Epithelial cell of esophagus (primary cell): Measurements from ENCODE around the gene SLC48A1.

Experiments used
- DNase-seq: peaks from one replicate; pipeline ENCODE4 v3.0.0; 2010; ENCODE audit warnings: low read depth
- H3K4me3 ChIP-seq: 2 replicates; pipeline ENCODE4 v1.5.1; 2011; ENCODE audit warnings: mild to moderate bottlenecking, low read length, control low read depth
- TF ChIP-seq, protein P1 (sequence below): IDR thresholded peaks from 2 replicates; pipeline ENCODE4 v1.5.1; 2011; ENCODE audit warnings: low read depth, mild to moderate bottlenecking, low read length, control low read depth, inconsistent platforms; ENCODE audit not compliant: insufficient read depth; ENCODE audit errors: missing control alignments

SLC48A1 gene

DNA sequence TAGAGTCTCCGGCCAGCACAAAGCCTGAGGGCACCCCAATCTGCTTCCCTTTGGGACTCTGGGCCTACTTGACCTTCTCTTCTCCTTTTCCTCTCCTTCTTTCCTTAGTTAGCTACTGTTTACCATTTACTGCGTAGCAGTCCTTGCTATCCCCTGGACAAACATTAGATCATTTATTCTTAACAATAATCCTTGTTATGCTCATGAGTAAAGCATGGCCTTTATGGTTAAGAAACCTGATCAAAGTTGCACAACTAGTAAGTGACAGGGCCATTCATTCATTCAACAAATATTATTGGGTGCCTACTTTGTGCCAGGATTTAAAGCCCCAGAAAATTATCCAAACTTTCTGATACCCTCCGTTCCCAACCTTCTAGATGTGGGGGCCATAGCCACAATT, 49.8 kb downstream of the SLC48A1 start:
- DNase-seq = no peak
- no peak overlapping the region for H3K4me3 ChIP-seq
- TF ChIP-seq, protein P1, sequence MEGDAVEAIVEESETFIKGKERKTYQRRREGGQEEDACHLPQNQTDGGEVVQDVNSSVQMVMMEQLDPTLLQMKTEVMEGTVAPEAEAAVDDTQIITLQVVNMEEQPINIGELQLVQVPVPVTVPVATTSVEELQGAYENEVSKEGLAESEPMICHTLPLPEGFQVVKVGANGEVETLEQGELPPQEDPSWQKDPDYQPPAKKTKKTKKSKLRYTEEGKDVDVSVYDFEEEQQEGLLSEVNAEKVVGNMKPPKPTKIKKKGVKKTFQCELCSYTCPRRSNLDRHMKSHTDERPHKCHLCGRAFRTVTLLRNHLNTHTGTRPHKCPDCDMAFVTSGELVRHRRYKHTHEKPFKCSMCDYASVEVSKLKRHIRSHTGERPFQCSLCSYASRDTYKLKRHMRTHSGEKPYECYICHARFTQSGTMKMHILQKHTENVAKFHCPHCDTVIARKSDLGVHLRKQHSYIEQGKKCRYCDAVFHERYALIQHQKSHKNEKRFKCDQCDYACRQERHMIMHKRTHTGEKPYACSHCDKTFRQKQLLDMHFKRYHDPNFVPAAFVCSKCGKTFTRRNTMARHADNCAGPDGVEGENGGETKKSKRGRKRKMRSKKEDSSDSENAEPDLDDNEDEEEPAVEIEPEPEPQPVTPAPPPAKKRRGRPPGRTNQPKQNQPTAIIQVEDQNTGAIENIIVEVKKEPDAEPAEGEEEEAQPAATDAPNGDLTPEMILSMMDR = no peak

DNA sequence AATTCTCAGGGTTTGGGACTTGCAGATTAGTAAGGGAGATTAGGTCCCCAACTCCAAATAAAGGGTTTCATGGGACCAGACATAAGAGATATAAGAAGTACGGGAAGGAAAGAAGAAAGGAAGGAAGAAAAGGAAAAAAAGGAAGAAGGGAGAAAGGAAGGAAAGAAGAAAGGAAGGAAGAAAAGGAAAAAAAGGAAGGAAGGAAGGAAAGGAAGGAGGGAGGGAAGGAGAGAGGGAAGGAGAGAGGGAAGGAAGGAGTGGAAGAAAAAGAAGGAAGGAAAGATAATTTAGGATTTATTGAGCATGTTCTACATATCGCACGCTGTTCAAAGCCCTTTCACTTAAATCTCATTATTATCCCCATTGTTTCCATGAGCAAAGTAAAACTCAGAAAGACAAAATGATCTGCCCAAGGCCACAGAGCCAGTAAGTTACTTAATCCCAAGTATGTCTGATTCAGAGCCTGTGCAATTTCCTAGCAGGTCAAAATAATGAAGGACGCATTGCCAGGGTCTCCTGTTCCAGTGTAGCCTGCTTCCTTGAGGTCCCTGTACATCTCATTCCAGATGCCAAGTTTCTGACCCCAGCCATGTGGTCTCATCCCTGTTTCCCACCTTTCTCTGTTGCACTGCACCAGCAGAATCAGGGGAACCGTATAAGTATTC, 50.5 kb downstream of the SLC48A1 start:
- TF ChIP-seq, protein P1 = no peak
- H3K4me3 ChIP-seq = no peak overlapping the region
- no peak for DNase-seq

DNA sequence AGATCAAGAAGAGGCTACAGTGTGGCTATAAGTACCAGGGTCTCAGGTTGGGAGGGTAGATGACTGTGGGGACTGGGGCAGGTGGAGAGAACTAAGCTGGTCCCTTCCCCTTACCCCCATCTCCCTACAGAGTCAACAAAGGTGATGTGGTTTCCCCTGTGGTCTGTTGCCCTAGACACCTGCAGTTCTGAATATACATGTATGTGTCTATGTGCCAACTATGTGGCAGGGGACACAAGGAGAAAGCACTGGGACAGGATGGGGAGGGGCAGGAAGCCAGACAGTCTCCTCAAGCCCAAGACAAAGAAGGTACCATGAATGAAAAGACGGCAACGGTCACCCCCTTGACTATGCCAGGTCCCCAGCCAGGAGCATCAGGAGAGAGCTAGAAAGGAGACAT, 51.2 kb downstream of the SLC48A1 start:
- H3K4me3 ChIP-seq = no peak overlapping the region
- DNase-seq = no peak

DNA sequence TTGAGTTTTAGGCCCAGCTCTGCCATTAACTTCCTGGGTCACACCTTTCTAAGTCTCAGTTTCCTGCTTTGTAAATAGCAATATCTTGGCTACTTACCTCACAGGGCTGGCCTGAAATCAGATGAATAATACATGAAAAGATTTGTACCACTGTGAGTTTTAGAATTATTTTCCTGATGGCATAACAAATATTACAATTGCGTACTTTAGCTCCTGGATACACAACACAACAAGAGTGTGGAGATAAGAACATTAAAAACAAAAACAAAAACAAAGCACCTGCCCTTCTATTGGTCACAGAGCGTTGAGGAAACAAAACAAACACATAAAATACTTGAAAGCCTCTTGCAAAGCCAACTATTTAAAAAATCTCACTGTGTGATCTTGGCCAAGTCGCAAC, 51.6 kb downstream of the SLC48A1 start:
- TF ChIP-seq, protein P1 = no peak
- no peak for DNase-seq

More for the DNA sequence above, 51.2 kb downstream of the SLC48A1 start:
- TF ChIP-seq, protein P1 = no peak

DNA sequence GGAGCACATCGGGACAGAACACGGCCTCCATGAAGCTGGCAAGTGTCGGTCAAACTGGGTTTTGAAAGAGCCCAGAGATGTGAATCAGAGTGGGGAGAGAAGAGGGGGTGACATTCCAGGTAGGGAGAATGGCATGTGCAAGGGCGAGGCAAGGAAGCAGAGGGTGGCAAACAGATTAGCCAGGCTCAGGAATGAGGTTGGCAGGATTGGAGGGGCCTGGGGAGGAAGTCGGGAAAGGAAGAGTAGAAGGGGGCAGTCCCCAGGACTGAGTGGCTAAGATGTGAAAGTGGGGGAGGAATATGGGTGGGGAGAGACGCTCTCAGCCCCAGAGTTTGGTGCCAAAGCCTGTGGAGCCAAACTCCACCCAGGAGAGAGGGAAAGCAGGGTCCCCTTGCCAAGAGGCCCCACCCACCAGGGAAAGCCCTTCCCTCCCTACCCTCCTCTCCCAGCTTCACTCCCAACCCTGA, 52.2 kb downstream of the SLC48A1 start:
- TF ChIP-seq, protein P1 = no peak
- no peak overlapping the region for H3K4me3 ChIP-seq
- peak; percentile 71 for DNase-seq

More for the DNA sequence above, 51.6 kb downstream of the SLC48A1 start:
- H3K4me3 ChIP-seq = no peak overlapping the region

DNA sequence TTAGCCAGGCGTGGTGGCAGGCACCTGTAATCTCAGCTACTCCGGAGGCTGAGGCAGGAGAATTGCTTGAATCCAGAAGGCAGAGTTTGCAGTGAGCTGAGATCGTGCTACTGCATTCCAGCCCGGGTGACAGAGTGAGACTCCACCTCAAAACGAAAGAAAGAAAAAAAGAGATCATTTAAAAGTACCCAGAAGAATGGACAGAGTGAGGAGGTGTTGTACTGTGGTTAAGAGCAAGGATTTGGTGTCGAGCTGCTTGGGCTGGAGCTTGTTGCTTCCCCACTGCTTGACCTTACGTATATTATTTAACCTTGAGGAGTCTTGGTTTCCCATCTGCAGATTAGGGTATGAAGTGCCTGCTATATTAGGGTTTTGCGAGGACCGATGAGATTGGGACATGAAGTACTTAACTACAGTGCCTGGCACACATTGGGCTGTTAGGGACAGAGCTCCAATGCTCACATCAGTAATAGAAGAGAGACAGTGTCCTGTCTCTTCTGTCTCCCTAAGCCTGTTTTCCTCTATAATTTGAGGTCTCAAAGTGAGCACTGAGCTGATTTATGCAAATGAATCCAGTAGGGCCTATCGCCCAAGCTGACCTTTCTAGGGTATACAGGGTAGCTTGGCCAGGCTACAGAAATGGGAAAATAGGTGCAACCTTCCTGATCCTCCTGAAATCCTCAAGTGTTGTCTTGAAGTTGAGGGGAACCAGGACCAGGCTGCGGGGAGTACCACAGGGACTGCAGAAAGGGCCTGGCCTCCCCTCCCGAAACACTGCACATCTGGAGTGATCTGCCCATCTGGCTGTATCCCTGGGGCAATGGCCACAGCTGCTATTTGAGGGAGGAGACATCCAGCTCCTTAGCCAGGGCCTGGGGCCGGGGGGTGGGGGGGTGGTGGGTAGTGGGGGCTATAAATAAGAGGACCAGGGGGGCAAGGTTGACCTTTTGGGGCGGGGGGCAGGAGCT, 55.3 kb downstream of the SLC48A1 start:
- TF ChIP-seq, protein P1 = no peak

More for the DNA sequence above, 55.3 kb downstream of the SLC48A1 start:
- no peak for DNase-seq
- no peak overlapping the region for H3K4me3 ChIP-seq
